ENCODE measurements around the gene MED22.

DNA sequence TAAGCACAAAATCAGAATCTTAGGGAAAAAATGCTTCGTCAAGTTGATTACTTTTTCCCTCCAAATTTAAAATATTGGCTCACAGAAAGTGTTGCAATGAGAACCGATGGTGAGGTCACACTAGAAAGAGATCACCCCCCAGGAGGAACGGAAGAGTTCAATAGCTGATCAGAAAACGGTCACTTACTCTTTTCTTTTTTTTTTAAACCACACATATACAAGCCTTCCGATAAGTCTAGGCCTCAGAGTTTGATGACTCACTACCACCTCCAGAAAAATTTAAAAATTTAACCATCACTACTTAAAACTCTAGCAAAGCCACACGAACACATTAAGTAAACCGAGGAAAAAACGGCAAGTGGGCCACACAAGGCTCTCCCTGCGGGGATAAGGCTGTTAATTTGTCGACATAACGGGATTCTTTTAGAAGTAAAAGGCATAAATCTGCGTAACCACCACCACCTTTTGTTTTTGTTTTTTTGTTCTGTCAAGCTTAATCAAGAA, 26.7 kb upstream of the MED22 start:
- TF ChIP-seq, protein P1, sequence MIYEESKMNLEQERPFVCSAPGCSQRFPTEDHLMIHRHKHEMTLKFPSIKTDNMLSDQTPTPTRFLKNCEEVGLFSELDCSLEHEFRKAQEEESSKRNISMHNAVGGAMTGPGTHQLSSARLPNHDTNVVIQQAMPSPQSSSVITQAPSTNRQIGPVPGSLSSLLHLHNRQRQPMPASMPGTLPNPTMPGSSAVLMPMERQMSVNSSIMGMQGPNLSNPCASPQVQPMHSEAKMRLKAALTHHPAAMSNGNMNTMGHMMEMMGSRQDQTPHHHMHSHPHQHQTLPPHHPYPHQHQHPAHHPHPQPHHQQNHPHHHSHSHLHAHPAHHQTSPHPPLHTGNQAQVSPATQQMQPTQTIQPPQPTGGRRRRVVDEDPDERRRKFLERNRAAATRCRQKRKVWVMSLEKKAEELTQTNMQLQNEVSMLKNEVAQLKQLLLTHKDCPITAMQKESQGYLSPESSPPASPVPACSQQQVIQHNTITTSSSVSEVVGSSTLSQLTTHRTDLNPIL (CRISPR knock-in tag; IDR thresholded peaks at IDR 0.05; ENCODE audit: low read depth) = no peak
- no peak for TF ChIP-seq ISL1 (CRISPR knock-in tag; IDR thresholded peaks at IDR 0.05)
- no peak for TF ChIP-seq PPARA (CRISPR knock-in tag; IDR thresholded peaks at IDR 0.05; ENCODE audit: borderline replicate concordance)
- no peak for TF ChIP-seq ZFP3 (CRISPR knock-in tag; IDR thresholded peaks at IDR 0.05)
- TF ChIP-seq ZFP30 (CRISPR knock-in tag; IDR thresholded peaks at IDR 0.05) = no peak
- TF ChIP-seq, protein P2, sequence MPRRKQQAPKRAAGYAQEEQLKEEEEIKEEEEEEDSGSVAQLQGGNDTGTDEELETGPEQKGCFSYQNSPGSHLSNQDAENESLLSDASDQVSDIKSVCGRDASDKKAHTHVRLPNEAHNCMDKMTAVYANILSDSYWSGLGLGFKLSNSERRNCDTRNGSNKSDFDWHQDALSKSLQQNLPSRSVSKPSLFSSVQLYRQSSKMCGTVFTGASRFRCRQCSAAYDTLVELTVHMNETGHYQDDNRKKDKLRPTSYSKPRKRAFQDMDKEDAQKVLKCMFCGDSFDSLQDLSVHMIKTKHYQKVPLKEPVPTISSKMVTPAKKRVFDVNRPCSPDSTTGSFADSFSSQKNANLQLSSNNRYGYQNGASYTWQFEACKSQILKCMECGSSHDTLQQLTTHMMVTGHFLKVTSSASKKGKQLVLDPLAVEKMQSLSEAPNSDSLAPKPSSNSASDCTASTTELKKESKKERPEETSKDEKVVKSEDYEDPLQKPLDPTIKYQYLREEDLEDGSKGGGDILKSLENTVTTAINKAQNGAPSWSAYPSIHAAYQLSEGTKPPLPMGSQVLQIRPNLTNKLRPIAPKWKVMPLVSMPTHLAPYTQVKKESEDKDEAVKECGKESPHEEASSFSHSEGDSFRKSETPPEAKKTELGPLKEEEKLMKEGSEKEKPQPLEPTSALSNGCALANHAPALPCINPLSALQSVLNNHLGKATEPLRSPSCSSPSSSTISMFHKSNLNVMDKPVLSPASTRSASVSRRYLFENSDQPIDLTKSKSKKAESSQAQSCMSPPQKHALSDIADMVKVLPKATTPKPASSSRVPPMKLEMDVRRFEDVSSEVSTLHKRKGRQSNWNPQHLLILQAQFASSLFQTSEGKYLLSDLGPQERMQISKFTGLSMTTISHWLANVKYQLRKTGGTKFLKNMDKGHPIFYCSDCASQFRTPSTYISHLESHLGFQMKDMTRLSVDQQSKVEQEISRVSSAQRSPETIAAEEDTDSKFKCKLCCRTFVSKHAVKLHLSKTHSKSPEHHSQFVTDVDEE (CRISPR knock-in tag; IDR thresholded peaks at IDR 0.05) = no peak
- no peak for TF ChIP-seq OSR1 (CRISPR knock-in tag; IDR thresholded peaks at IDR 0.05)
- TF ChIP-seq ZNF565 (CRISPR knock-in tag; conservative IDR thresholded peaks at IDR 0.05; ENCODE audit: low read depth) = no peak
